Measurements from ENCODE around the gene RFPL4A.
"Not testable (repeated sequence)": the region's sequence is repeated elsewhere in the genome, so short reads cannot be mapped to it uniquely, and the experiment has no call there.

RFPL4A gene

GRCh38 chr19:55758797-55759196, at the start of gene RFPL4A:
Gene RFPL4A (plus strand): TSS chr19:55759097. CDS start chr19:55761801, 2,704 bp downstream.
- DNase-seq; in situ Hi-C loops (cut with HindIII; ENCODE audit: low pct_ligation_motif_present, low pct_unique_long_range_greater_than_20kb, low sequenced_read_pairs): not testable (repeated sequence)

- in situ Hi-C loops (cut with HindIII; ENCODE audit: low pct_ligation_motif_present, low pct_unique_long_range_greater_than_20kb, low sequenced_read_pairs): no loop called here
- no peak for DNase-seq
Observed at GRCh38 chr19:55711719-55712118, 47.2 kb upstream of the RFPL4A start.

- DNase-seq: no peak
- in situ Hi-C loops (cut with HindIII; ENCODE audit: low pct_ligation_motif_present, low pct_unique_long_range_greater_than_20kb, low sequenced_read_pairs): no loop called here
Observed at GRCh38 chr19:55712804-55713631, 45.9 kb upstream of the RFPL4A start.

GRCh38 chr19:55716531-55716930, 42.4 kb upstream of the RFPL4A start:
- in situ Hi-C loops (cut with HindIII; ENCODE audit: low pct_ligation_motif_present, low pct_unique_long_range_greater_than_20kb, low sequenced_read_pairs): no loop called here
- no peak for DNase-seq

- in situ Hi-C loops (cut with HindIII; ENCODE audit: low pct_ligation_motif_present, low pct_unique_long_range_greater_than_20kb, low sequenced_read_pairs): no loop called here
- no peak for DNase-seq
Observed at GRCh38 chr19:55717251-55717650, 41.6 kb upstream of the RFPL4A start.

- in situ Hi-C loops (cut with HindIII; ENCODE audit: low pct_ligation_motif_present, low pct_unique_long_range_greater_than_20kb, low sequenced_read_pairs); DNase-seq: not testable (repeated sequence)
Observed at GRCh38 chr19:55717879-55718711, 40.8 kb upstream of the RFPL4A start.

GRCh38 chr19:55720214-55720746, 38.6 kb upstream of the RFPL4A start:
- no peak for DNase-seq
- in situ Hi-C loops (cut with HindIII; ENCODE audit: low pct_ligation_motif_present, low pct_unique_long_range_greater_than_20kb, low sequenced_read_pairs): no loop called here

- in situ Hi-C loops (cut with HindIII; ENCODE audit: low pct_ligation_motif_present, low pct_unique_long_range_greater_than_20kb, low sequenced_read_pairs): no loop called here
Observed at GRCh38 chr19:55720801-55721200, 38.1 kb upstream of the RFPL4A start.

GRCh38 chr19:55723491-55723890, 35.4 kb upstream of the RFPL4A start:
- no peak for DNase-seq
- in situ Hi-C loops (cut with HindIII; ENCODE audit: low pct_ligation_motif_present, low pct_unique_long_range_greater_than_20kb, low sequenced_read_pairs): no loop called here

More at GRCh38 chr19:55720801-55721200, 38.1 kb upstream of the RFPL4A start:
- DNase-seq: no peak

- in situ Hi-C loops (cut with HindIII; ENCODE audit: low pct_ligation_motif_present, low pct_unique_long_range_greater_than_20kb, low sequenced_read_pairs); DNase-seq: not testable (repeated sequence)
Observed at GRCh38 chr19:55730378-55730777, 28.5 kb upstream of the RFPL4A start.

GRCh38 chr19:55738302-55738701, 20.6 kb upstream of the RFPL4A start, which contains the start of gene NLRP9:
Gene NLRP9 (minus strand): TSS chr19:55738402. CDS start chr19:55738374, 28 bp downstream.
- no peak for DNase-seq
- in situ Hi-C loops (cut with HindIII; ENCODE audit: low pct_ligation_motif_present, low pct_unique_long_range_greater_than_20kb, low sequenced_read_pairs): no loop called here

GRCh38 chr19:55750715-55751114, 8.2 kb upstream of the RFPL4A start:
- DNase-seq: no peak
- in situ Hi-C loops (cut with HindIII; ENCODE audit: low pct_ligation_motif_present, low pct_unique_long_range_greater_than_20kb, low sequenced_read_pairs): no loop called here

- in situ Hi-C loops (cut with HindIII; ENCODE audit: low pct_ligation_motif_present, low pct_unique_long_range_greater_than_20kb, low sequenced_read_pairs): no loop called here
- no peak for DNase-seq
Observed at GRCh38 chr19:55753401-55753800, 5.5 kb upstream of the RFPL4A start.

- in situ Hi-C loops (cut with HindIII; ENCODE audit: low pct_ligation_motif_present, low pct_unique_long_range_greater_than_20kb, low sequenced_read_pairs); DNase-seq: not testable (repeated sequence)
Observed at GRCh38 chr19:55756808-55757207, 2.1 kb upstream of the RFPL4A start.

- in situ Hi-C loops (cut with HindIII; ENCODE audit: low pct_ligation_motif_present, low pct_unique_long_range_greater_than_20kb, low sequenced_read_pairs): no loop called here
- no peak for DNase-seq
Observed at GRCh38 chr19:55766466-55766865, 7.6 kb downstream of the RFPL4A start.

- in situ Hi-C loops (cut with HindIII; ENCODE audit: low pct_ligation_motif_present, low pct_unique_long_range_greater_than_20kb, low sequenced_read_pairs): not testable (repeated sequence)
Observed at GRCh38 chr19:55768818-55769217, 9.9 kb downstream of the RFPL4A start, which contains the start of gene RFPL4AL1. Gene RFPL4AL1 (plus strand): TSS chr19:55769118. CDS start chr19:55771805, 2,687 bp downstream.

GRCh38 chr19:55769632-55770031, 10.7 kb downstream of the RFPL4A start:
- DNase-seq; in situ Hi-C loops (cut with HindIII; ENCODE audit: low pct_ligation_motif_present, low pct_unique_long_range_greater_than_20kb, low sequenced_read_pairs): not testable (repeated sequence)

More at GRCh38 chr19:55768818-55769217, 9.9 kb downstream of the RFPL4A start, which contains the start of gene RFPL4AL1:
- DNase-seq: not testable (repeated sequence)

- no peak for DNase-seq
- in situ Hi-C loops (cut with HindIII; ENCODE audit: low pct_ligation_motif_present, low pct_unique_long_range_greater_than_20kb, low sequenced_read_pairs): no loop called here
Observed at GRCh38 chr19:55777528-55777927, 18.6 kb downstream of the RFPL4A start.

- in situ Hi-C loops (cut with HindIII; ENCODE audit: low pct_ligation_motif_present, low pct_unique_long_range_greater_than_20kb, low sequenced_read_pairs): no loop called here
- DNase-seq: no peak
Observed at GRCh38 chr19:55778331-55778730, 19.4 kb downstream of the RFPL4A start.

Measured in ACHN (cell line).